Measurements from ENCODE around the gene ADM. TPM values are rescaled to one million over a fixed set of nuclear protein-coding genes. Genes with fewer than 3 reads are reported as not detected.

Gene ADM
- total RNA-seq, 1 donor from 2014 or later: 14.2 TPM

GRCh38 chr11:10308201-10308954 is 3.5 kb downstream of the ADM start:
- Histone ChIP-seq H3K36me3 (no peaks in the 10 kb centered on the region), H3K27ac (replicated peaks) (peak overlapping the region; percentile 91), H3K4me3 (peak overlapping the region; percentile 82), H3K9me3 (replicated peaks) (no peaks in the 10 kb centered on the region), H3K27me3 (ENCODE audit: low read depth) (no peaks in the 10 kb centered on the region), H3K4me1 (peaks cover 73% of the 10 kb centered on the region)
- no peak for DNase-seq
- intact Hi-C loops (cut with micrococcal nuclease): loop anchor here (5.0 kb wide), 1 partner anchor 101 kb away; no protein-coding TSS in a partner anchor
- peak; percentile 50 for TF ChIP-seq CTCF (IDR thresholded peaks at IDR 0.05; ENCODE audit: borderline replicate concordance)

GRCh38 chr11:10309163-10310093 is 4.6 kb downstream of the ADM start:
- intact Hi-C loops (cut with micrococcal nuclease): loop anchor here (5.0 kb wide), 1 partner anchor 102 kb away; no protein-coding TSS in a partner anchor
- DNase-seq: peak; percentile 59
- no peak for TF ChIP-seq CTCF (IDR thresholded peaks at IDR 0.05; ENCODE audit: borderline replicate concordance)
- H3K4me3 ChIP-seq: no peak overlapping the region
- H3K27me3 ChIP-seq (ENCODE audit: low read depth): no peaks in the 10 kb centered on the region
- peak overlapping the region; percentile 91 for H3K27ac ChIP-seq (replicated peaks)
- peaks cover 62% of the 10 kb centered on the region for H3K4me1 ChIP-seq
- no peaks in the 10 kb centered on the region for H3K9me3 ChIP-seq (replicated peaks)
- no peaks in the 10 kb centered on the region for H3K36me3 ChIP-seq

DNA sequence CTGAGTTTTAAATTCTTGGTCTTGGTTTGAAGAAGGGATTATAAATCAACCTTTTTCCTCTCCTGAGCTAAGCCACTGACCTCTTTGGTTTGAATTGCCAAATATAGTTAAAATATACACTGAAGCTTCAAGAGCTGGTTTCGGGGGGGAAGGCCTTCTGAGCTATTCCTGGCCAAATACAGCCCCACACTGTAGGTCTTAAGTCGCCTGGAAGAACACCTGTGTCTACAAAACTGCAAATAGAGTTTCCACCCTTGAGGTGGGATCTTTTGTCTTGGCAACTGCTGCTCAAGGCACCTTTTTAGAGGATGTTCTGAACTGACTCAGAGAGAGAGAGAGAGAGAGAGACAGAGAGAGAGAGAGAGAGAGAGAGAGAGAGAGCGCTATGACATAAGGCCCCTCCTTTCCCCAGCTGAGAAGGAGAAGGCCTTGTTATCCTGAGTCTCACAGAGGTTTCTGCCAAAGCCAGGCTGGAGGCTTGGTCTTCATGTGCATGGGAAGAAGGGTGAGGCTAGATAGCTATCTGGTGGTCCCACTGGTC is 5.5 kb downstream of the ADM start:
- Histone ChIP-seq H3K27ac (replicated peaks) (peak overlapping the region; percentile 91), H3K4me1 (peaks cover 56% of the 10 kb centered on the region)
- DNase-seq: no peak

DNA sequence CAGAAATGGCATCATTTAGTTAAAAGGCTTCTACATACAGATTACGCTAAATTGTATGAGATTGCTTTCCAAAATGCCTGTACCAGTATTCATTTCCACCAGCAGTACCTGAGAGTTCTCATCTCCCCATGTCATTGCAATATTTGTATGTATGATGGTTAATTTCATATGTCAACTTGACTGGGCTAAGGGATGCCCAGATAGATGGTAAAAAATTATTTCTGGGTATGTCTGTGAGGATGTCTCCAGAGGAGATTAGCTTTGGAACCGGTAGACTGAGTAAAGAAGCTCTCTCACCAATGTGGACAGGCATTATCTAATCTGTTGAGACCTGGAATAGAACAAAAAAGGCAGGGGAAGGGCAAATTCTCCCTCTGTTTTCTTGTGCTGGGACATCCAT is 6.9 kb downstream of the ADM start:
- H3K4me3 ChIP-seq: no peak overlapping the region
- H3K36me3 ChIP-seq: no peaks in the 10 kb centered on the region
- no peaks in the 10 kb centered on the region for H3K27me3 ChIP-seq (ENCODE audit: low read depth)
- intact Hi-C loops (cut with micrococcal nuclease): no loop called here
- no peak overlapping the region for H3K27ac ChIP-seq (replicated peaks)
- H3K4me1 ChIP-seq: peaks cover 42% of the 10 kb centered on the region
- no peak for TF ChIP-seq CTCF (IDR thresholded peaks at IDR 0.05; ENCODE audit: borderline replicate concordance)
- no peaks in the 10 kb centered on the region for H3K9me3 ChIP-seq (replicated peaks)
- no peak for DNase-seq

More for the DNA sequence above, 5.5 kb downstream of the ADM start:
- Histone ChIP-seq H3K36me3 (no peaks in the 10 kb centered on the region), H3K9me3 (replicated peaks) (no peaks in the 10 kb centered on the region), H3K27me3 (ENCODE audit: low read depth) (no peaks in the 10 kb centered on the region), H3K4me3 (no peak overlapping the region)
- intact Hi-C loops (cut with micrococcal nuclease): no loop called here
- no peak for TF ChIP-seq CTCF (IDR thresholded peaks at IDR 0.05; ENCODE audit: borderline replicate concordance)

All from left ventricle myocardium inferior (tissue), 1 donor.